OCI-LY1 (cell line): ENCODE measurements around the gene ATOSA.

Experiments used
- EZH2 ChIP-seq: fragments of 200-600 bp; sonication (generic), shearing (Covaris generic); IDR thresholded peaks from 2 replicates; pipeline ENCODE4 v1.8.0; 2017; ENCODE audit warnings: borderline replicate concordance, mixed run types, mild to moderate bottlenecking, antibody characterized with exemption, low read length, moderate library complexity, mixed read lengths
- TF ChIP-seq, protein P1 (sequence below): fragments of 200-600 bp; sonication (generic), shearing (Covaris generic); IDR thresholded peaks from 2 replicates; pipeline ENCODE4 v1.5.1; 2017; ENCODE audit warnings: mild to moderate bottlenecking, antibody characterized with exemption, low read length, moderate library complexity, mixed read lengths

- TF ChIP-seq, protein P1, sequence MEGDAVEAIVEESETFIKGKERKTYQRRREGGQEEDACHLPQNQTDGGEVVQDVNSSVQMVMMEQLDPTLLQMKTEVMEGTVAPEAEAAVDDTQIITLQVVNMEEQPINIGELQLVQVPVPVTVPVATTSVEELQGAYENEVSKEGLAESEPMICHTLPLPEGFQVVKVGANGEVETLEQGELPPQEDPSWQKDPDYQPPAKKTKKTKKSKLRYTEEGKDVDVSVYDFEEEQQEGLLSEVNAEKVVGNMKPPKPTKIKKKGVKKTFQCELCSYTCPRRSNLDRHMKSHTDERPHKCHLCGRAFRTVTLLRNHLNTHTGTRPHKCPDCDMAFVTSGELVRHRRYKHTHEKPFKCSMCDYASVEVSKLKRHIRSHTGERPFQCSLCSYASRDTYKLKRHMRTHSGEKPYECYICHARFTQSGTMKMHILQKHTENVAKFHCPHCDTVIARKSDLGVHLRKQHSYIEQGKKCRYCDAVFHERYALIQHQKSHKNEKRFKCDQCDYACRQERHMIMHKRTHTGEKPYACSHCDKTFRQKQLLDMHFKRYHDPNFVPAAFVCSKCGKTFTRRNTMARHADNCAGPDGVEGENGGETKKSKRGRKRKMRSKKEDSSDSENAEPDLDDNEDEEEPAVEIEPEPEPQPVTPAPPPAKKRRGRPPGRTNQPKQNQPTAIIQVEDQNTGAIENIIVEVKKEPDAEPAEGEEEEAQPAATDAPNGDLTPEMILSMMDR: no peak
- TF ChIP-seq EZH2: no peak
Observed at GRCh38 chr15:52672661-52673060, 6.5 kb downstream of the ATOSA start.
